AG10803 (cell line): Measurements from ENCODE around the gene MEP1A.
"Not testable (repeated sequence)": the region's sequence is repeated elsewhere in the genome, so short reads cannot be mapped to it uniquely, and the experiment has no call there.

ENCODE experiments used
- DNase-seq: peaks from one replicate; pipeline ENCODE4 v3.0.0; 2010; ENCODE audit warnings: low read depth
- H3K4me3 ChIP-seq: 2 replicates; pipeline ENCODE4 v1.5.1; 2011; ENCODE audit warnings: mild to moderate bottlenecking, low read length, control low read depth
- CTCF ChIP-seq: conservative IDR thresholded peaks from 2 replicates; pipeline ENCODE4 v1.5.1; 2011; ENCODE audit warnings: mild to moderate bottlenecking, low read length, control low read depth, inconsistent platforms

Gene MEP1A

GRCh38 chr6:46764961-46765360, 28.2 kb upstream of the MEP1A start:
- no peak overlapping the region for H3K4me3 ChIP-seq
- no peak for DNase-seq
- TF ChIP-seq CTCF: no peak

GRCh38 chr6:46772016-46772415, 21.2 kb upstream of the MEP1A start:
- no peak for DNase-seq
- H3K4me3 ChIP-seq: no peak overlapping the region
- TF ChIP-seq CTCF: no peak

- H3K4me3 ChIP-seq: no peak overlapping the region
- TF ChIP-seq CTCF: no peak
- DNase-seq: no peak
These were observed 20.4 kb upstream of the MEP1A start for GRCh38 chr6:46772762-46773161.

GRCh38 chr6:46773201-46773855, 19.9 kb upstream of the MEP1A start:
- H3K4me3 ChIP-seq: no peak overlapping the region
- DNase-seq: no peak
- TF ChIP-seq CTCF: no peak

GRCh38 chr6:46774736-46775135, 18.5 kb upstream of the MEP1A start:
- not testable (repeated sequence) for DNase-seq, H3K4me3 ChIP-seq

- no peak for TF ChIP-seq CTCF
- DNase-seq: no peak
- H3K4me3 ChIP-seq: no peak overlapping the region
These were observed 17.0 kb upstream of the MEP1A start for GRCh38 chr6:46776070-46776712.

GRCh38 chr6:46777476-46778346, 15.5 kb upstream of the MEP1A start:
- DNase-seq: no peak
- H3K4me3 ChIP-seq: no peak overlapping the region
- TF ChIP-seq CTCF: no peak
